Vagina (tissue), 2 donors: ENCODE measurements around the gene PTPRD. TPM values are rescaled to one million over a fixed set of nuclear protein-coding genes. Genes with fewer than 3 reads are reported as not detected.

Experiments
- DNase-seq, 2 donors: peaks; one replicate each; pipeline ENCODE4 v3.0.0-alpha.2; 2017; ENCODE audit errors: extremely low spot score in 2 of 2
- H3K27ac ChIP-seq: fragments of 200-600 bp; sonication (generic); one replicate; pipeline ENCODE4 v1.5.1; 2019
- H3K27me3 ChIP-seq: fragments of 200-600 bp; sonication (generic); one replicate; pipeline ENCODE4 v1.5.1; 2019
- H3K36me3 ChIP-seq, 2 donors: fragments of 200-600 bp; sonication (generic); one replicate each; pipeline ENCODE4 v1.5.1; 2017 to 2019
- H3K4me1 ChIP-seq: fragments of 200-600 bp; sonication (generic); one replicate; pipeline ENCODE4 v1.5.1; 2019
- H3K4me3 ChIP-seq, 2 donors: fragments of 200-600 bp; sonication (generic); 1 replicate in 1 of 2; 2 replicates in 1 of 2; pipeline ENCODE4 v1.5.1; 2016 to 2019
- H3K9me3 ChIP-seq: fragments of 200-600 bp; sonication (generic); one replicate; pipeline ENCODE4 v1.5.1; 2019
- POLR2A ChIP-seq, 2 donors: fragments of 450-650 bp; IDR thresholded peaks; one replicate each; pipeline ENCODE4 v1.6.1; 2017; ENCODE audit warnings: antibody characterized with exemption in 2 of 2, mild to moderate bottlenecking in 2 of 2, moderate library complexity in 2 of 2
- POLR2AphosphoS5 ChIP-seq, 2 donors: sonication (generic); formaldehyde crosslinking; IDR thresholded peaks; one replicate each; pipeline ENCODE4 v1.9.0; 2017; ENCODE audit warnings: antibody characterized with exemption in 2 of 2, mild to moderate bottlenecking in 2 of 2, low read depth in 1 of 2; ENCODE audit not compliant: insufficient read depth in 1 of 2
- intact Hi-C: fragments of 100-400 bp; cut with DNase I; formaldehyde crosslinking; loops from one replicate; pipeline ENCODE4 v1.15.1; 2023
- total RNA-seq: library from RNA; depleted of rRNA; stranded (reverse); fragments of >200 nt; gene quantifications from one replicate; pipeline ENCODE4 v1.2.3, GENCODE V29; 2016
- TF ChIP-seq, protein P1 (sequence below), 3 experiments: fragments of 450-650 bp in 2 of 3; fragments of 200-600 bp in 1 of 3; sonication (generic) in 1 of 3; IDR thresholded peaks; one replicate each; pipeline ENCODE4 v1.5.1; 2017 to 2019; ENCODE audit warnings: antibody characterized with exemption in 3 of 3, mild to moderate bottlenecking in 2 of 3, moderate library complexity in 2 of 3

PTPRD gene
- total RNA-seq, 1 donor from 2014 or later: 10.3 TPM

DNA sequence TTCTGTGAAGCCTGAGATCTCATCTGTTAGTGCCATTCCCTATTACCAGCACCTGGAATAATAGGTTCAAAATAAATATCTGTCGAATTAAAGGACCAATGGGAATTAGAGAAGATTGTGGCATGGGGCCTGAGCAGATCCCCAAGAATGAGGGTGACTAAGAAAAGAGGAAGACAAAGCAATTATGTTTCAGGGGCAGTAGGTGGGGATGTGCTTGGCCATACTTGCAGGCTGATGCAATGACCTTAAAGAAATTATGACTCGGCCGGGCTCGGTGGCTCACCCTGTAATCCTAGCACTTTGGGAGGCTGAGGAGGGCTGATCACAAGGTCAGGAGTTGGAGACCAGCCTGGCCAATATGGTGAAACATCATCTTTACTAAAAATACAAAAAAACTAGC is 562.8 kb downstream of the PTPRD start:
- Histone ChIP-seq H3K4me1 (no peaks in the 10 kb centered on the region), H3K27me3 (no peaks in the 10 kb centered on the region), H3K27ac (no peak overlapping the region), H3K36me3 (no peaks in the 10 kb centered on the region), H3K9me3 (no peaks in the 10 kb centered on the region), H3K4me3 (no peak overlapping the region)
- intact Hi-C loops: no loop called here
- TF ChIP-seq POLR2AphosphoS5 (IDR thresholded peaks at IDR 0.05; ENCODE audit: insufficient read depth in 1 of 2, low read depth in 1 of 2) (no peak), POLR2A (IDR thresholded peaks at IDR 0.05) (no peak)
- TF ChIP-seq, protein P1, sequence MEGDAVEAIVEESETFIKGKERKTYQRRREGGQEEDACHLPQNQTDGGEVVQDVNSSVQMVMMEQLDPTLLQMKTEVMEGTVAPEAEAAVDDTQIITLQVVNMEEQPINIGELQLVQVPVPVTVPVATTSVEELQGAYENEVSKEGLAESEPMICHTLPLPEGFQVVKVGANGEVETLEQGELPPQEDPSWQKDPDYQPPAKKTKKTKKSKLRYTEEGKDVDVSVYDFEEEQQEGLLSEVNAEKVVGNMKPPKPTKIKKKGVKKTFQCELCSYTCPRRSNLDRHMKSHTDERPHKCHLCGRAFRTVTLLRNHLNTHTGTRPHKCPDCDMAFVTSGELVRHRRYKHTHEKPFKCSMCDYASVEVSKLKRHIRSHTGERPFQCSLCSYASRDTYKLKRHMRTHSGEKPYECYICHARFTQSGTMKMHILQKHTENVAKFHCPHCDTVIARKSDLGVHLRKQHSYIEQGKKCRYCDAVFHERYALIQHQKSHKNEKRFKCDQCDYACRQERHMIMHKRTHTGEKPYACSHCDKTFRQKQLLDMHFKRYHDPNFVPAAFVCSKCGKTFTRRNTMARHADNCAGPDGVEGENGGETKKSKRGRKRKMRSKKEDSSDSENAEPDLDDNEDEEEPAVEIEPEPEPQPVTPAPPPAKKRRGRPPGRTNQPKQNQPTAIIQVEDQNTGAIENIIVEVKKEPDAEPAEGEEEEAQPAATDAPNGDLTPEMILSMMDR (IDR thresholded peaks at IDR 0.05): no peak
- DNase-seq: no peak

DNA sequence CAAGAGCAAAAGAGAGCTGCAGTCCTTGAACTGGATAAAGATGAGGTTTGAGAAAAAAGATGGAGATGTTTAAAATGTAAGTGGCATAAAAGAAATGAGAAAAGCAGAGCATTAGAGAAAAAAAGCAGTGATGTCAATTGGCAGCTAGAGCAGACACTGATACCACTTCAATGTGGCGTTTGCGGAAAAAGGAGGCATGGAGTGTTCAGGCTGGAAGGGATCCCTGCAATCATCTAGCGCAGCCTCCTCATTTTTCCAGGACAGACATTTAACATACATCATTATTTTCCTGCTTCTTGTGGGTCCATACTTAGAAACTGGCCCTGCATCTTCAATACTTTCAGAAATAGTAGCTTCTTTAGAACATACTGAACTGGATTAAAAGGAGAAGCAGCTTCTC is 563.8 kb downstream of the PTPRD start:
- no peak for DNase-seq
- Histone ChIP-seq H3K4me1 (no peaks in the 10 kb centered on the region), H3K27me3 (no peaks in the 10 kb centered on the region), H3K36me3 (no peaks in the 10 kb centered on the region), H3K9me3 (no peaks in the 10 kb centered on the region), H3K27ac (no peak overlapping the region), H3K4me3 (no peak overlapping the region)
- no peak for TF ChIP-seq POLR2AphosphoS5 (IDR thresholded peaks at IDR 0.05; ENCODE audit: insufficient read depth in 1 of 2, low read depth in 1 of 2)
- TF ChIP-seq, protein P1 (IDR thresholded peaks at IDR 0.05): no peak
- TF ChIP-seq POLR2A (IDR thresholded peaks at IDR 0.05): no peak
- intact Hi-C loops: no loop called here

DNA sequence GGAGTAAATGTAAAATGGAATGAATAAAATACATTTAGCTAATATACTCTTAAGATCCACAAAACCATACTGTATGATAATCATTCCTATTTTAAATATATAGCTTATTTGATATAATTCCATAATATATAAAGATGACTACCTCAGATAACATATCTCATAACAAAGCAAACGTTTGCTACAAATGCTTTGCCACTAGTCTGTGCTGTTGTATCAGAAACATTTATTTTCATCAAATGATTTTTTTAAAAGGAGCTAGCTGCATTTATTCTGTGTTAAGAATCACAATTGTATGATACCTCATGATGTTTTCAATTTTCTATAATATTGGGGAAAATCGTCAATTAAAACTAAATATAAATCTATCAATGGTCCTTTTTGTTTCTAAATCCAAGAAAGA is 567.2 kb downstream of the PTPRD start:
- Histone ChIP-seq H3K4me3 (no peak overlapping the region), H3K4me1 (no peaks in the 10 kb centered on the region), H3K27ac (no peak overlapping the region), H3K36me3 (no peaks in the 10 kb centered on the region), H3K27me3 (no peaks in the 10 kb centered on the region), H3K9me3 (no peaks in the 10 kb centered on the region)
- TF ChIP-seq POLR2A (IDR thresholded peaks at IDR 0.05) (no peak), POLR2AphosphoS5 (IDR thresholded peaks at IDR 0.05; ENCODE audit: insufficient read depth in 1 of 2, low read depth in 1 of 2) (no peak)
- TF ChIP-seq, protein P1 (IDR thresholded peaks at IDR 0.05): no peak
- intact Hi-C loops: no loop called here
- no peak for DNase-seq

DNA sequence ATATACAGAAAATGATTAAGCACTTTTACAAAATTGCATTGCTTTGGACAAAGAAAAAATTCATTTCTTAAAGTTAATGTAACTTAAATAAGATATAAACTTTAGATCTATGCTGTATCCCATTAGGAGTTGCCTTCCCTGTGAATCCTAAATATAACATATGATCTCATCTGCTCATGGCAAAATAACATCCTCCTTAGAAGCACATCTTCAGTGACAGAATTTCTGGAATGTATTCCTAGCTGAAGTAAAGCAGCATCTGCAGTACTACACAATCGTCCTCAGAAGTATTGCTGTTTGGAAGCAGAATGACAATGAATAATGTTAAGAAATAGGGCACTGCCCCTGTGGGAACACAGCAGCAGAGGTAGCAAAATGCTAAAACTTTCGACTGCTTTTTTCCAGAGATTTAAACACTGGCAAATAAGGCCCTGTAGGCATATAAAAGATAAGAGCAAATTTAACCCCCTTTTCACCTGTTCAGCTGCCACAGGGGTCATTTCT is 571.0 kb downstream of the PTPRD start:
- intact Hi-C loops: no loop called here

DNA sequence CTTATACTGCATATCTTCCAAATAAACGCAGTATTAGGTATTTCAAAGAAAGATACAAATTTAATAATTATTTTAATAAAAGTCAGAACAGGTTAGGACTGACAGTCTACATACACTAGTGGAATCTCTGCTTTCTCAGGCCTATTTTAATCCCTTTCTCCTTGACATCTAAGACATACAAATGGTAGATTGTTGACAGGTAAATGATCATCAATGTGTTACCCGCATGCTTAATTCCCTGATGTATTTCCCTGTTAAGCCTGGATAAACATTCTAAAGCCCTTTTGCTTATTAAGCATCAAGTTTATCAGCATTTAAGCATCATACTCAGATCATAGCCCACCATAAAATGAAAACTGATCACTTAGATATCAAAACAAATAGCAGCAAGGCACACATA is 576.7 kb downstream of the PTPRD start:
- Histone ChIP-seq H3K4me1 (no peaks in the 10 kb centered on the region), H3K36me3 (no peaks in the 10 kb centered on the region), H3K9me3 (no peaks in the 10 kb centered on the region), H3K27me3 (no peaks in the 10 kb centered on the region), H3K27ac (no peak overlapping the region), H3K4me3 (no peak overlapping the region)
- TF ChIP-seq, protein P1 (IDR thresholded peaks at IDR 0.05): no peak
- TF ChIP-seq POLR2AphosphoS5 (IDR thresholded peaks at IDR 0.05; ENCODE audit: insufficient read depth in 1 of 2, low read depth in 1 of 2): no peak
- TF ChIP-seq POLR2A (IDR thresholded peaks at IDR 0.05): no peak
- intact Hi-C loops: no loop called here
- DNase-seq: no peak

More for the DNA sequence above, 571.0 kb downstream of the PTPRD start:
- no peak for TF ChIP-seq POLR2A (IDR thresholded peaks at IDR 0.05)
- TF ChIP-seq, protein P1 (IDR thresholded peaks at IDR 0.05): no peak
- TF ChIP-seq POLR2AphosphoS5 (IDR thresholded peaks at IDR 0.05; ENCODE audit: insufficient read depth in 1 of 2, low read depth in 1 of 2): no peak
- H3K27ac ChIP-seq: no peak overlapping the region
- no peak for DNase-seq
- no peaks in the 10 kb centered on the region for H3K36me3 ChIP-seq
- H3K27me3 ChIP-seq: no peaks in the 10 kb centered on the region
- no peak overlapping the region for H3K4me3 ChIP-seq
- no peaks in the 10 kb centered on the region for H3K4me1 ChIP-seq
- H3K9me3 ChIP-seq: no peaks in the 10 kb centered on the region
